ENCODE data around the gene MS4A4A. TPM values are rescaled to one million over a fixed set of nuclear protein-coding genes. Genes with fewer than 3 reads are reported as not detected.
"Not testable (repeated sequence)": the region's sequence is repeated elsewhere in the genome, so short reads cannot be mapped to it uniquely, and the experiment has no call there.

MS4A4A gene
- total and polyA plus RNA-seq, 2 of the 8 experiments (the other 6 are each of a cell fraction or from before 2014, with no cell fraction given) = not detected

GRCh38 chr11:60301884-60302283, 21.4 kb downstream of the MS4A4A start:
- H4K20me1 ChIP-seq (replicated peaks in 1 of 2; ENCODE audit: control insufficient read depth in 1 of 2, insufficient read depth in 2 of 2, low read length in 2 of 2); H3K9ac ChIP-seq (replicated peaks in 1 of 4; ENCODE audit: extremely low read depth in 1 of 4, low read depth in 3 of 4, low read length in 3 of 4); H2BK120ac ChIP-seq (replicated peaks; ENCODE audit: low read depth, low read length); H3K36me3 ChIP-seq (ENCODE audit: control insufficient read depth in 2 of 4, insufficient read depth in 4 of 4, low read length in 3 of 4); H3K27ac ChIP-seq (ENCODE audit: low read depth, low read length); H3K79me2 ChIP-seq (ENCODE audit: control insufficient read depth in 1 of 2, insufficient read depth in 2 of 2, low read length in 2 of 2); H3K18ac ChIP-seq (ENCODE audit: extremely low read depth, low read length); H2BK20ac ChIP-seq (ENCODE audit: low read length); H3K14ac ChIP-seq (ENCODE audit: insufficient read length); H3K56ac ChIP-seq (replicated peaks; ENCODE audit: insufficient read length, low read depth, low read length); H2AFZ ChIP-seq (ENCODE audit: low read length); H2BK15ac ChIP-seq (ENCODE audit: low read length); H3K23ac ChIP-seq (ENCODE audit: insufficient read length); POLR2A ChIA-PET (ENCODE audit: partially characterized antibody); FAIRE-seq; H3K79me1 ChIP-seq (ENCODE audit: low read depth, low read length); H3K4ac ChIP-seq (replicated peaks; ENCODE audit: insufficient read length, low read depth, low read length); H4K91ac ChIP-seq (replicated peaks; ENCODE audit: insufficient read length, low read length); H2BK12ac ChIP-seq (ENCODE audit: low read depth, low read length); H4K8ac ChIP-seq (ENCODE audit: extremely low read depth, insufficient read depth, low read length); H2AK5ac ChIP-seq (ENCODE audit: low read depth, low read length); H2BK5ac ChIP-seq (ENCODE audit: low read depth, low read length); H3K9me3 ChIP-seq (ENCODE audit: insufficient read depth in 2 of 2, low read depth in 1 of 2, low read length in 1 of 2); H3K23me2 ChIP-seq (ENCODE audit: low read depth, low read length); H3K4me3 ChIP-seq (ENCODE audit: extremely low read depth in 1 of 4, insufficient read depth in 2 of 4, low read depth in 3 of 4, low read length in 4 of 4); H4K5ac ChIP-seq (ENCODE audit: insufficient read length, low read depth, low read length); H3K4me1 ChIP-seq (replicated peaks in 1 of 4; ENCODE audit: control insufficient read depth in 3 of 4, insufficient read depth in 4 of 4, low read length in 3 of 4); H3K27me3 ChIP-seq (replicated peaks in 1 of 4; ENCODE audit: control insufficient read depth in 3 of 4, extremely low read depth in 1 of 4, insufficient read depth in 3 of 4, low read length in 3 of 4); H3K4me2 ChIP-seq (ENCODE audit: insufficient read depth in 1 of 2, low read depth in 2 of 2, low read length in 2 of 2); DNase-seq (ENCODE audit: low read depth in 1 of 2, low spot score in 2 of 2): not testable (repeated sequence)
- 93% methylated on average over 6 of the region's 6 CpGs; no CpG with 5 or more reads in 1 of the 2 experiments for WGBS, 2 experiments (ENCODE audit: extremely low coverage in 1 of 2, insufficient coverage in 1 of 2, insufficient read length in 1 of 2, insufficient replicate concordance in 2 of 2, low coverage in 1 of 2, low lambda C conversion rate in 2 of 2, missing lambda C conversion rate in 1 of 2)
- CTCF ChIA-PET (ENCODE audit: partially characterized antibody) = interaction anchor here (0.7 to 1.3 kb wide), 2 partner anchors 32 to 42 kb away, joined by 3 to 7 read pairs; no protein-coding TSS in a partner anchor
